GM13976 (cell line): ENCODE results near the gene CAMK1D.
"Not testable (repeated sequence)": the region's sequence is repeated elsewhere in the genome, so short reads cannot be mapped to it uniquely, and the experiment has no call there.

Experiments used
- DNase-seq: peaks from one replicate; pipeline ENCODE4 v3.0.0; 2012; ENCODE audit warnings: low spot score
- CTCF ChIP-seq: IDR thresholded peaks from 2 replicates; pipeline ENCODE4 v1.5.1; 2012; ENCODE audit warnings: borderline replicate concordance, mild to moderate bottlenecking; ENCODE audit not compliant: insufficient read depth; ENCODE audit errors: extremely low read depth, missing control alignments, control extremely low read depth
- in situ Hi-C: fragments of 300-500 bp; cut with MboI; formaldehyde crosslinking; loops from one replicate; pipeline ENCODE4 v1.12.0; 2022; ENCODE audit warnings: low sequenced_read_pairs, mixed read lengths, inconsistent platforms; ENCODE audit not compliant: unreplicated experiment

Gene CAMK1D

GRCh38 chr10:12724807-12725579 lies 375.6 kb downstream of the CAMK1D start:
- no peak for DNase-seq
- no peak for TF ChIP-seq CTCF
- in situ Hi-C loops, result loop anchor here (25.0 kb wide), 1 partner anchor 463 kb away; no protein-coding TSS in a partner anchor

- in situ Hi-C loops, DNase-seq: not testable (repeated sequence)
These were observed 376.2 kb downstream of the CAMK1D start for GRCh38 chr10:12725580-12725888.

- TF ChIP-seq CTCF, result no peak
- in situ Hi-C loops, result no loop called here
- DNase-seq, result no peak
These were observed 377.9 kb downstream of the CAMK1D start for GRCh38 chr10:12726971-12727831.

GRCh38 chr10:12727832-12728215 lies 378.5 kb downstream of the CAMK1D start:
- in situ Hi-C loops, result no loop called here
- no peak for DNase-seq
- no peak for TF ChIP-seq CTCF

- in situ Hi-C loops, result no loop called here
- no peak for DNase-seq
- TF ChIP-seq CTCF, result no peak
These were observed 379.1 kb downstream of the CAMK1D start for GRCh38 chr10:12728494-12728893.

GRCh38 chr10:12729885-12730284 lies 380.5 kb downstream of the CAMK1D start:
- in situ Hi-C loops, result no loop called here
- DNase-seq, result no peak
- TF ChIP-seq CTCF, result peak; percentile 6
